Lower leg skin (tissue), 4 donors: ENCODE data around the gene LRCOL1. TPM values are rescaled to one million over a fixed set of nuclear protein-coding genes. Genes with fewer than 3 reads are reported as not detected.

ENCODE experiments used
- DNase-seq, 2 donors: peaks; one replicate each; pipeline ENCODE4 v3.0.0-alpha.2; 2019; ENCODE audit warnings: low spot score in 2 of 2
- H3K4me3 ChIP-seq: fragments of 200-600 bp; sonication (generic); 2 replicates; pipeline ENCODE4 v1.5.1; 2017; ENCODE audit warnings: mild to moderate bottlenecking, low read depth; ENCODE audit not compliant: poor library complexity, severe bottlenecking
- CTCF ChIP-seq, 3 donors: fragments of 450-650 bp; IDR thresholded peaks; one replicate each; pipeline ENCODE4 v1.5.1; 2016; ENCODE audit warnings: antibody characterized with exemption in 3 of 3, mild to moderate bottlenecking in 3 of 3, moderate library complexity in 2 of 3
- POLR2A ChIP-seq, 2 donors: fragments of 450-650 bp; IDR thresholded peaks; one replicate each; pipeline ENCODE4 v1.6.1; 2016 to 2017; ENCODE audit warnings: antibody characterized with exemption in 2 of 2, mild to moderate bottlenecking in 1 of 2, moderate library complexity in 1 of 2
- WGBS, 2 donors: methylation state at CpG; one replicate each; pipeline ENCODE4 v1.1.5; 2018; 5-methylcytosine and 5-hydroxymethylcytosine counted together
- intact Hi-C: fragments of 100-400 bp; cut with DNase I; formaldehyde crosslinking; loops from one replicate; pipeline ENCODE4 v1.15.0; 2023; ENCODE audit warnings: low total_unique reads
- total RNA-seq, 4 donors: library from RNA; depleted of rRNA; stranded (reverse); fragments of >200 nt; gene quantifications; one replicate each; pipeline ENCODE4 v1.1.0, GENCODE V29; 2016

The LRCOL1 gene
- total RNA-seq, 4 donors from 2014 or later, result not detected

DNA sequence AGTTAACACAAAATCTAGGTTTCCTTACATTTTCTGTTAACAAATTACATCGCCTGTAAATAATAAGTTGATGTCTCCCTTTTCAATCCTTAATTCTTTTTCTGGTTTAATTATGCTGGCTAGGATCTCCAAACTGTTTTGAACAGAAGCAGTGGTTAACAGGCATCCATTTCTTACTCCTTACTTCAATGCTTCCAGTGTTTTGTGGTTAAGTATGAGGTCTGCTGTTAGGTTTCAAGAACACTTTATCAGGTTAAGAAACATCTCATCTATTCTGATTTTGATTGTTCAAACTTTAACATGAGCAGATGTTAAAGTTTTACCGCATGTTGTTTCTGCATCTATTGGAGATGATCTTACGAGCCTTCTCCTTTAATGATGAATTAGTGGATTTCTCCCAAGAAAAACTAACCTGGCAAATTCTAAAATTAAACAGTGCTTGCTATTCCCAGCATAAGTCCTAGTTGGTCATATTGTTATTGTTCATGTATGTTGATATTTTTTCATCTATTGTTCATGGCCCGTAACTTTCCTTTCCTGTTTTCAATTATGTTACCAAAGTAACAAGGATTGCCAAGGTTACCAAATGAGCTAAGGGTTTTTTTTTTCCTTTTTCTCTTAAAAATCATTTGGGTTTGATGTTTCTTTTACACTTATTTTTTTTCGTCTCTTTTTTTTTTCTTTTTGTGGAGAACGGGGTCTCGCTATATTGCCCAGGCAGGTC is 43.3 kb upstream of the LRCOL1 start:
- TF ChIP-seq POLR2A (IDR thresholded peaks at IDR 0.05) (no peak), CTCF (IDR thresholded peaks at IDR 0.05) (no peak)
- no peak for DNase-seq
- 76 to 78% methylated on average over 7 of the region's 7 CpGs for WGBS, 2 donors
- intact Hi-C loops, result no loop called here
- H3K4me3 ChIP-seq, result no peak overlapping the region

DNA sequence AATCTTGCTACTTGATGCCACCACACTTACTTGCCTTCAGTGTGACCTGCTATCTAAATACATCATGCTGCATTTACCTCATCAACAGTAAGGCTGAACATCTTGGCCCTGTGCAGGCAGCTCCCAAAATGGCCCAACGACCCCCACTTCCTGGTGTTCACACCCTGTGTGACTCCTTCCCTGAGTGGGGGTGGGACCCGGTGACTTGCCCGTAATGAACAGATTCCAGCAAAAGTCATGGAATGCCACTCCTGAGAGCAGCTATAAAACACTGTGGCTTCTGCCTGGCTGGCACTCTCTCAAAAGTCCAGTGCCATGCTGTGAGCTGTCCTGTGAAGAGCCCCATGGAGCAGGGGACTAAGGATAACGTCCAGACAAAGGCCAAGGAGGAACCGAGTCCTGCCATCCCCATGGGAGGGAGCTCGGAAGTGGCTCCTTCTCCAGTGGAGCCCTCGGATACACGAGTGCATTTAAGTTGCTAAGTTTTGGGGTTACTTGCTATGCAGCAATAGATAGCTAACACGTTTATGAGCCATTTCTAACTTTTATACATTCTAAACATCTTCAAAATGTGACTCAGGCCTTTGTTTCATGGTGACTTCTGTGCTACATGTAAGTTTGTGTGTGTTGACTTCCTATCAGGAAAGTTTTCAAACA is 41.2 kb upstream of the LRCOL1 start:
- no peak for DNase-seq

GRCh38 chr12:132649226-132649945 is 39.0 kb upstream of the LRCOL1 start:
- no peak for TF ChIP-seq CTCF (IDR thresholded peaks at IDR 0.05)
- TF ChIP-seq POLR2A (IDR thresholded peaks at IDR 0.05), result no peak
- intact Hi-C loops, result no loop called here
- 92 to 93% methylated on average over 20 to 23 of the region's 27 CpGs for WGBS, 2 donors
- DNase-seq, result no peak
- no peak overlapping the region for H3K4me3 ChIP-seq

More for the DNA sequence above, 41.2 kb upstream of the LRCOL1 start:
- no peak for TF ChIP-seq POLR2A (IDR thresholded peaks at IDR 0.05)
- TF ChIP-seq CTCF (IDR thresholded peaks at IDR 0.05), result no peak
- no peak overlapping the region for H3K4me3 ChIP-seq
- intact Hi-C loops, result no loop called here
- 82 to 88% methylated on average over 9 of the region's 9 CpGs for WGBS, 2 donors

GRCh38 chr12:132648616-132649225 is 38.3 kb upstream of the LRCOL1 start:
- DNase-seq, result no peak
- WGBS, 2 donors, result 93 to 94% methylated on average over 24 of the region's 24 CpGs
- intact Hi-C loops, result no loop called here
- no peak for TF ChIP-seq POLR2A (IDR thresholded peaks at IDR 0.05)
- no peak for TF ChIP-seq CTCF (IDR thresholded peaks at IDR 0.05)
- H3K4me3 ChIP-seq, result no peak overlapping the region

- 91 to 95% methylated on average over 10 of the region's 10 CpGs for WGBS, 2 donors
Measured at GRCh38 chr12:132647858-132648257, 37.5 kb upstream of the LRCOL1 start.

More at GRCh38 chr12:132647858-132648257, 37.5 kb upstream of the LRCOL1 start:
- no peak overlapping the region for H3K4me3 ChIP-seq
- intact Hi-C loops, result no loop called here
- DNase-seq, result no peak
- TF ChIP-seq POLR2A (IDR thresholded peaks at IDR 0.05) (no peak), CTCF (IDR thresholded peaks at IDR 0.05) (no peak)
